ENCODE data around the gene PC. TPM values are rescaled to one million over a fixed set of nuclear protein-coding genes. Genes with fewer than 3 reads are reported as not detected.

The PC gene
- polyA plus RNA-seq, 10 donors: 12.3 to 21.2 (median 16.0) TPM

DNA sequence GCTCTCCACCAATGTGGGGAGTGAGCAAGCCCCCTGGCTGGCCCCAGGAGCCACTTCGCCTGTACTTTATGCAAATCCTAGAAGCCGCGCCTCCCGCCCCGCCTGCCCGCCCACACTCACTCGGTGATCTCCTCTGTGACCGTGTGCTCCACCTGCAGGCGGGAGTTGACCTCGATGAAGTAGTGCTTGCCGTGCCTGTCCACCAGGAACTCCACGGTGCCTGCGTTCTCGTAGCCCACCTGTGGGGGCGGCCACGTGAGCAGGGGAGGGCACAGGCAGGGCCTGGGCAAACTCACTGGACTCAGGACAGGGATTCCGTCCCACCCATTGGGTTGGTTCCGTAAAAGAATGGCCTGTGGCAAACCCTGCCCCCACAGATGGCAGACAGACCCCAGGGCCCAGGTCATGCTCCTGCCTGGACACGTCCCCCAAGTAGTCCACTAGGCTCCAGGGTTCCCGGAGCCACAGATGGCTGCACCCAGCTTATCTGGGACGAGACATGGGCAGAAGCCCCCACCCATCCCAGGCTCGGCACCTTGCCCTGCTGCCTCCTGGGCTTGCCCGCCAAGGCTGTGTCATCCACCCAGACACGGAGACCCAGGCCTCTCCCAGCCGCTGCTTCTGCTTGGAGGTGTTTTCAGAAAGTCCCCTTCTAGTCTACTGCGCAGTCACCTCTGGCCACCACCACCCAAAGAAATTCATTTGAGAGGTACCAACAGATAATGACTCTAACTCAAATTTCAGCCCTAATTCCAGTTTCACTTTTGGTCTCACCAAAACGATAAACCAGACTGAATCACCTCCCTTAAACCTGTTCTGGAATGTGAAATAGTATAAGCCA, 89.2 kb downstream of the PC start:
- no peak for DNase-seq

GRCh38 chr11:66868082-66868725, 90.0 kb downstream of the PC start:
- DNase-seq: no peak

GRCh38 chr11:66867425-66868040, 90.7 kb downstream of the PC start:
- DNase-seq: no peak

DNA sequence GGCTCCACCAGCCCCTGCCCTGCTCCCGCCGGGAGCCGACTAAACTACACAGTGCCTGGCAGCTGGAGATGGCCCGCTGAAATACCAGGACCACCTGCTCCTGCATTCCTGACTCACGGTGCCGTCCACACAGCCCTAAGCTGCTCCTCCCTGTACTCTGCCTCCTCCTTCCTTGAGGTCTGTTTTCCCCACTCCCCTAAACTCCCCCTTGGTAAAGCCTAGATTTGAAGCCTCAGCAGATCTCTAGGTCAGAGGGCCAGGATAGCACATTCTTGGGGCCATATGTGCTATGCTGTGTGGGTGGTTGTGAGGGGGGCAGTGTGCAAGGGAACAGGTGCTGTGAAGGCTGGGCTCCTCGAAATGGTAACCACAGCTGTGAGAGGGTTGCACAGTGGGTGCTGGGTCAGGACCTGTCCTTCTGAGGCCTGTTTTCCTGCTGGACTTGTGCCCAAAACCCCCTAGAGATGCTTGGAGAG, 91.6 kb downstream of the PC start:
- DNase-seq: peak in 2 of 3 donors; percentile 47 to 67

DNA sequence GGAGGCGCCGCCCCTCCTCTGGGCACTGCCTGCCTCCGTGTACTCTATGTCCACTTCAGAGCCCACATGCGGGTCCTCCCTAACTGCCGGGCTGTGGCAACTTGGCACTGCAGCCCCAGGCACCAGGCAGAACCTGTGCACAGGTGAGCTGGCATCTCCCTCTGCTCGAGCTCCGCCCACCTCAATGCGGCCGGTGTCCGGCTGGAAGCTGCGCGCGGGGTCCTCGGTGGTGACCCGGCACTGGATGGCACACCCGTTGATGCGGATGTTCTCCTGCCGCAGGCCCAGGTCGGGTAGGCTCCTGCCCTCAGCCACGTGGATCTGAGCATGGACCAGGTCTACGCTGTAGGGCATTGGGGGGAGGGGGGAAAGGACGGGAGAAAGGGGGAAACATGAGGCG, 92.2 kb downstream of the PC start:
- DNase-seq: no peak

GRCh38 chr11:66864924-66865697, 93.1 kb downstream of the PC start:
- no peak for DNase-seq

GRCh38 chr11:66864172-66864901, 93.8 kb downstream of the PC start:
- DNase-seq: no peak

- no peak for DNase-seq
These were observed 94.6 kb downstream of the PC start for GRCh38 chr11:66863428-66864125.

DNA sequence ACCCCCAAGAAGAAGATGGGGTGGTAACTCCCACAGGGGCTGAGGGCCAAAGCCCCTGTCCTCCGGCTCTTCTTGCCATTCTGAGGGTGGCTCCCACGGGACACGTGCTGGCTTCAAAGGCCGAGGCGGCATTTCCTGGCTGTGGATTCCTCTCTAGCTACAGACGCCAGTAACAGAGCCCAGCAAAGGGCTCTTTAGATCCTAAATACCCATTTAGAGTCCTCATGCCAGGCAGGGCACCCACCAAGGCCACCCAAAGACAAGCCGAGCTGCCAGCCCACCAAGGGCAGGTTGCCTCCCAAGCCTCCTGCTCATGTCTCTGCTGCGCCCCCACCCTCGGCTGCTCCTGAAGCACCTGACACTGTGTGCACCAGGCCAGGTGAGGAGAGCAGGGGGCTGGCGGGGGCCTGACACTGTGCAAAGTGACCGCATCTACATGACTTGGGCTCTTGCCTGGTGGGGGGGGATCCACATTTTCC, 95.6 kb downstream of the PC start:
- no peak for DNase-seq

DNA sequence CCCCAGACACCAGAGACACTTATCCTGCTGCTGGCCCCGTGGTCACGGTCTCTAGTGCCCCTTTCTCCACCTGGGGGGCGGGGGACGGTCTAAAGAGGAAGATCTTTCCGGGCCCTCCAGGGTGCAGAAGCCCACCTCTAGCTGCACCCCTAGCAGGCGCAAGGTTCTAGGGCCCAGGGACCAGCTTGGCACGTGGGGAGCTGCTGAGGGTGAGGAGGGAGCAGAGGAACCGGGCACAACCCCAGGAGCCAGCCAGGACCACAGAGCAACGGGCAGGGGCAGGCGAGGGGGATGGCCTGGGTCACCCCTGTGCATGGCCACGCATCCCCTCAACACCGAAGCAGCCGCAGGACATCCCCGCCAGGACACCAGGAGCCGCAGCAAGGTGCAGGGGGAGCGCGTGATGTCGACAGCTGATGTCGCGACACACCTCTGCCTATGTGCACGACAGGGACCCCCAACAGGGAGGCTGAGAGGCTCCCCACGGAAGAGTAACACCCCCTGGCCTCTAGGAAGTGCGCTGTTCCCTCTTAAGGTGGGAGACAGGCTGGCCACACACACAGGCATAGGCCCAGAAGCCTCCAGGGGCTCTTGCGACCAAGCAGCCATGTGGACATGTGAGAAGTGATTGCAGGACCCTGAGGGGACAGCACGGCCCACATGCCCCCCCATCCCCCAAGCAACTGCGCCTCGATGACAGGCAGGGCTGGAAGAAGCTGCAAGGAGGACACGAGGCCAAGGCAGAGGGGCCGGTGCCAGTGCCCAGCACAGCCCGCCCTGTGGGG, 96.2 kb downstream of the PC start:
- no peak for DNase-seq

DNA sequence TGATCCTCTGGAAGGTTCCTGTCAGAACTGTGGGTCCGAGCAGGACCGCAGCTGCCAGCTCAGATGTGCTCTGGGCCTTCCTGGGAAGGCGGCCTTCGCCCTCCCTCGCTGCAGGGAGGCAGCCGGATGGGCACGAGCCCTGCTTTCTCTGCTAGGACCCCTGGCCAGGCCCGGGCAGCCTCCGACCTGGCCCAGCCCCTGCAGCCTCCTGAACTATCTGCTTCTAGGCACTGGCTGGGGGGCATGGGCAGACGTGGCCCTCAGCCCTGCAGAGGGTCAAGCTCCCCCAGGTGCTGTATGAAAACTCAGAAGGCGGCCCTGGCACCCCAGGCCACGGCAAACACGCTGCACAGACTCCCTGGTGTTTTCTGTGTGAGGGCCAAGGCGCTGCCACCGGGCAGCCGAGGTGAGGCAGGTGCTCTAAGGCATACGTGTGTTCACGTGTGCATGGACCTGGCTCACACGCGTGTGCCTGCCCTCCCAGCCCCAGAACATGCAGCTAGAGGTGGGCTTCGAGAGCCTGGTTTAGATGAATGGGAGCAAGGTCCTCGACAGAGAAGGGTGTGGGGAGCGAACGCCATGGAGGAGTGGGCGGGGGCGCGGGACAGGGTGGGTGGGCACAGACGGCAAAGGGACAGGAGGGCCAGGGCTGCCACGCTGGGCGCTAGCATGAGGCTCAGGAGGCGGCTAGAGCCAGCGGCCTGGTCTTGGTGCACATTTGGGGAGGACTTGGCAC, 97.0 kb downstream of the PC start:
- no peak for DNase-seq

GRCh38 chr11:66860449-66860831, 97.7 kb downstream of the PC start:
- DNase-seq: no peak

DNA sequence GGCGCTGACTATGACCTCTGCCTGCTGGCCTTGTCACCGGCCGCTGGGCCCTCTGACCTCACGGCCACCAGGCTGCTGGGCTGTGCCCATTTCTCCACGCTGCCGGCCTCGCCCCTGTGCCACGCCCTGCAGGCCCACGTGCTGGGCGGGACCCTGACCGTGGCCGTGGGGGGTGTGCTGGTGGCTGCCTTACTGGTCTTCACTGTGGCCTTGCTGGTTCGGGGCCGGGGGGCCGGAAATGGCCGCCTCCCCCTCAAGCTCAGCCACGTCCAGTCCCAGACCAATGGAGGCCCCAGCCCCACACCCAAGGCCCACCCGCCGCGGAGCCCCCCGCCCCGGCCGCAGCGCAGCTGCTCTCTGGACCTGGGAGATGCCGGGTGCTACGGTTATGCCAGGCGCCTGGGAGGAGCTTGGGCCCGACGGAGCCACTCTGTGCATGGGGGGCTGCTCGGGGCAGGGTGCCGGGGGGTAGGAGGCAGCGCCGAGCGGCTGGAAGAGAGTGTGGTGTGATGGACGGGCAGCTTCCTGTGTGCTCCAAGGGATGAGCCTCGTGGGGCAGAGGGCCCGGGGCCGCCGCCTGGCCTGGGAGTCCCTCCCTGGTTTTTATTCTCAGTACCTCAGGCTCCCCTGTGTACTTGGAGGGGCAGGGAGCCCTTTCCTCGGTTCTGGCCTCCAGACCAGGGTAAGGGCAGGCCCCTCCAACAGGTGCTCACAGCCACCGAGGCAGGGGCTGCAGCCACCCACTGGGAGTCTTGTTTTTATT, 98.3 kb downstream of the PC start:
- DNase-seq: no peak

- DNase-seq: no peak
These were observed 99.1 kb downstream of the PC start for GRCh38 chr11:66858939-66859685.

GRCh38 chr11:66858186-66858938, 99.8 kb downstream of the PC start:
- DNase-seq: no peak

DNA sequence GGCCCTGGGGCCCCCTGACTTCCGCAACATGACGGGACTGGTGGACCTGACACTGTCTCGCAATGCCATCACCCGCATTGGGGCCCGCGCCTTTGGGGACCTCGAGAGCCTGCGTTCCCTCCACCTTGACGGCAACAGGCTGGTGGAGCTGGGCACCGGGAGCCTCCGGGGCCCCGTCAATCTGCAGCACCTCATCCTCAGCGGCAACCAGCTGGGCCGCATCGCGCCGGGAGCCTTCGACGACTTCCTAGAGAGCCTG, 100.3 kb downstream of the PC start:
- no peak for DNase-seq
